HEK293 (cell line): Measurements from ENCODE around the gene GRN.

Source experiments
- CTCF ChIA-PET: fragments of 350-600 bp; formaldehyde crosslinking; extraction: SDS; loops from one replicate; lab custom pipeline; 2021; ENCODE audit warnings: antibody characterized with exemption; lab: Yijun Ruan, JAX
- POLR2A ChIA-PET: fragments of 300-600 bp; formaldehyde crosslinking; extraction: SDS; loops from one replicate; lab custom pipeline; 2020; ENCODE audit warnings: antibody characterized with exemption, inconsistent platforms; lab: Yijun Ruan, JAX
- H3K27ac ChIP-seq: fragments of 200-500 bp; sonication (Bioruptor generic); 2 replicates; pipeline ENCODE4 v1.5.1; 2014; ENCODE audit warnings: low read depth, low read length, control low read depth, inconsistent platforms; ENCODE audit errors: extremely low read depth
- H3K36me3 ChIP-seq, 2 experiments: fragments of 200-500 bp in 1 of 2; sonication (Bioruptor generic) in 1 of 2; 1 replicate in 1 of 2; 2 replicates in 1 of 2; pipeline ENCODE4 v1.5.1; 2014 to 2017; ENCODE audit warnings: inconsistent platforms in 2 of 2, low read length in 2 of 2; ENCODE audit not compliant: control insufficient read depth in 2 of 2, insufficient read depth in 1 of 2
- H3K4me1 ChIP-seq: fragments of 200-500 bp; sonication (Bioruptor generic); 2 replicates; pipeline ENCODE4 v1.5.1; 2014; ENCODE audit warnings: mild to moderate bottlenecking, low read length, inconsistent platforms; ENCODE audit not compliant: control insufficient read depth, insufficient read depth
- H3K4me3 ChIP-seq: 2 replicates; pipeline ENCODE4 v1.5.1; 2011; ENCODE audit warnings: low read depth, mild to moderate bottlenecking, control low read depth, low read length, moderate library complexity
- H3K9me3 ChIP-seq: fragments of 200-500 bp; sonication (Bioruptor generic); 2 replicates; pipeline ENCODE4 v1.5.1; 2014; ENCODE audit warnings: low read depth, low read length, inconsistent platforms; ENCODE audit not compliant: control insufficient read depth, insufficient read depth
- GLIS2 ChIP-seq: fragments of 450-650 bp; formaldehyde crosslinking; IDR thresholded peaks from 2 replicates; pipeline ENCODE4 v1.5.1; 2016; ENCODE audit warnings: missing biosample characterization, missing genetic modification characterization
- HOXC10 ChIP-seq: sonication (generic); formaldehyde crosslinking; IDR thresholded peaks from 2 replicates; pipeline ENCODE4 v1.8.1; 2023; ENCODE audit warnings: mild to moderate bottlenecking, missing genetic modification reagents
- IKZF3 ChIP-seq: fragments of 450-650 bp; IDR thresholded peaks from 2 replicates; pipeline ENCODE4 v1.5.0; 2018; ENCODE audit warnings: missing biosample characterization, mild to moderate bottlenecking, missing genetic modification characterization, moderate library complexity
- KLF7 ChIP-seq: fragments of 450-650 bp; formaldehyde crosslinking; IDR thresholded peaks from 2 replicates; pipeline ENCODE4 v1.5.1; 2016; ENCODE audit warnings: missing biosample characterization, missing genetic modification characterization, borderline replicate concordance
- KLF8 ChIP-seq: fragments of 450-650 bp; formaldehyde crosslinking; IDR thresholded peaks from 2 replicates; pipeline ENCODE4 v1.5.1; 2016; ENCODE audit warnings: missing biosample characterization, missing genetic modification characterization
- KLF9 ChIP-seq: fragments of 450-650 bp; formaldehyde crosslinking; IDR thresholded peaks from 2 replicates; pipeline ENCODE4 v1.5.1; 2016; ENCODE audit warnings: missing biosample characterization, missing genetic modification characterization, low read depth
- PBX3 ChIP-seq: sonication (generic); formaldehyde crosslinking; IDR thresholded peaks from 2 replicates; pipeline ENCODE4 v1.8.1; 2022; ENCODE audit warnings: mild to moderate bottlenecking, moderate library complexity, missing genetic modification reagents
- SP2 ChIP-seq: fragments of 450-650 bp; formaldehyde crosslinking; IDR thresholded peaks from 2 replicates; pipeline ENCODE4 v1.5.1; 2016; ENCODE audit warnings: missing biosample characterization, missing genetic modification characterization
- SP3 ChIP-seq: fragments of 450-650 bp; formaldehyde crosslinking; IDR thresholded peaks from 2 replicates; pipeline ENCODE4 v1.5.1; 2016; ENCODE audit warnings: missing biosample characterization, missing genetic modification characterization
- ZBTB20 ChIP-seq: fragments of 450-650 bp; formaldehyde crosslinking; IDR thresholded peaks from 2 replicates; pipeline ENCODE4 v1.5.1; 2016; ENCODE audit warnings: missing biosample characterization, missing genetic modification characterization
- ZBTB26 ChIP-seq: fragments of 450-650 bp; formaldehyde crosslinking; optimal IDR thresholded peaks from 2 replicates; pipeline ENCODE3; 2016; ENCODE audit warnings: missing biosample characterization, mild to moderate bottlenecking, missing genetic modification characterization
- ZBTB44 ChIP-seq: fragments of 450-650 bp; IDR thresholded peaks from 2 replicates; pipeline ENCODE4 v1.5.1; 2018; ENCODE audit warnings: missing biosample characterization, mild to moderate bottlenecking, missing genetic modification characterization
- ZBTB6 ChIP-seq: fragments of 450-650 bp; formaldehyde crosslinking; IDR thresholded peaks from 2 replicates; pipeline ENCODE4 v1.5.1; 2017; ENCODE audit warnings: missing biosample characterization, missing genetic modification characterization
- ZBTB8A ChIP-seq: fragments of 450-650 bp; formaldehyde crosslinking; IDR thresholded peaks from 2 replicates; pipeline ENCODE4 v1.5.1; 2016; ENCODE audit warnings: missing biosample characterization, missing genetic modification characterization
- ZFP3 ChIP-seq: fragments of 450-650 bp; formaldehyde crosslinking; IDR thresholded peaks from 2 replicates; pipeline ENCODE4 v1.5.1; 2016; ENCODE audit warnings: low read depth, missing biosample characterization, missing genetic modification characterization
- ZFP69B ChIP-seq: fragments of 450-650 bp; formaldehyde crosslinking; IDR thresholded peaks from 2 replicates; pipeline ENCODE4 v1.5.1; 2016; ENCODE audit warnings: missing biosample characterization, missing genetic modification characterization
- ZNF184 ChIP-seq: fragments of 450-650 bp; IDR thresholded peaks from 2 replicates; pipeline ENCODE4 v1.5.1; 2018; ENCODE audit warnings: missing biosample characterization, mild to moderate bottlenecking, missing genetic modification characterization
- ZNF335 ChIP-seq: fragments of 450-650 bp; formaldehyde crosslinking; conservative IDR thresholded peaks from 2 replicates; pipeline ENCODE4 v1.5.1; 2016; ENCODE audit warnings: missing biosample characterization, missing genetic modification characterization
- ZNF433 ChIP-seq: fragments of 450-650 bp; formaldehyde crosslinking; IDR thresholded peaks from 2 replicates; pipeline ENCODE4 v1.5.1; 2016; ENCODE audit warnings: missing biosample characterization, missing genetic modification characterization, low read depth
- ZNF544 ChIP-seq: fragments of 450-650 bp; formaldehyde crosslinking; IDR thresholded peaks from 2 replicates; pipeline ENCODE4 v1.5.0; 2017; ENCODE audit warnings: missing biosample characterization, missing genetic modification characterization
- ZNF561 ChIP-seq: fragments of 450-650 bp; IDR thresholded peaks from 2 replicates; pipeline ENCODE4 v1.5.1; 2018; ENCODE audit warnings: missing biosample characterization, missing genetic modification characterization, borderline replicate concordance
- ZNF596 ChIP-seq: fragments of 450-650 bp; IDR thresholded peaks from 2 replicates; pipeline ENCODE4 v1.5.0; 2018; ENCODE audit warnings: missing biosample characterization, mild to moderate bottlenecking, missing genetic modification characterization, moderate library complexity
- ZNF629 ChIP-seq: fragments of 450-650 bp; formaldehyde crosslinking; IDR thresholded peaks from 2 replicates; pipeline ENCODE4 v1.5.1; 2017; ENCODE audit warnings: missing biosample characterization, missing genetic modification characterization
- ZNF658 ChIP-seq: fragments of 450-650 bp; formaldehyde crosslinking; IDR thresholded peaks from 2 replicates; pipeline ENCODE4; 2016; ENCODE audit warnings: missing biosample characterization, missing genetic modification characterization
- ZNF692 ChIP-seq: fragments of 450-650 bp; formaldehyde crosslinking; IDR thresholded peaks from 2 replicates; pipeline ENCODE4 v1.5.1; 2016; ENCODE audit warnings: missing biosample characterization, missing genetic modification characterization
- ZNF76 ChIP-seq: fragments of 450-650 bp; formaldehyde crosslinking; IDR thresholded peaks from 2 replicates; pipeline ENCODE4; 2016; ENCODE audit warnings: low read depth, missing biosample characterization, missing genetic modification characterization, borderline replicate concordance
- ZNF830 ChIP-seq: fragments of 450-650 bp; IDR thresholded peaks from 2 replicates; pipeline ENCODE4 v1.5.0; 2018; ENCODE audit warnings: missing biosample characterization, missing genetic modification characterization, low read depth, mild to moderate bottlenecking, moderate library complexity
- ZSCAN30 ChIP-seq: fragments of 450-650 bp; IDR thresholded peaks from 2 replicates; pipeline ENCODE4 v1.5.1; 2018; ENCODE audit warnings: missing biosample characterization, mild to moderate bottlenecking, missing genetic modification characterization, moderate library complexity

Gene GRN

GRCh38 chr17:44324092-44324570, 21.0 kb upstream of the GRN start (continued):
- TF ChIP-seq ZFP3 (tag by site-specific recombination) (no peak), ZNF629 (tag by site-specific recombination) (0 out of 2 replicates have a peak, but pooled peaks have one; percentile 10)

GRCh38 chr17:44324571-44325275, 20.4 kb upstream of the GRN start, which contains the start of gene SLC25A39:
Gene SLC25A39 (minus strand): TSS chr17:44324823. CDS start chr17:44323562, 1,261 bp downstream.
- H3K4me1 ChIP-seq = 0 out of 2 replicates have a peak, but pooled peaks cover 3% of the 10 kb centered on the region
- TF ChIP-seq ZNF335 (tag by site-specific recombination) (peak; percentile 81), PBX3 (peak; percentile 78), KLF9 (tag by site-specific recombination) (peak; percentile 85), SP3 (tag by site-specific recombination) (peak; percentile 60), ZBTB8A (tag by site-specific recombination) (peak; percentile 14), ZBTB44 (tag by site-specific recombination) (peak; percentile 63; the same call in 1 of the 2 replicates), ZNF76 (no peak), ZBTB20 (0 out of 2 replicates have a peak, but pooled peaks have one; percentile 14), ZNF830 (tag by site-specific recombination) (no peak), ZNF596 (tag by site-specific recombination) (0 out of 2 replicates have a peak, but pooled peaks have one; percentile 39), ZNF184 (0 out of 2 replicates have a peak, but pooled peaks have one; percentile 26), ZNF561 (tag by site-specific recombination) (peak; percentile 84; the same call in 1 of the 2 replicates), ZNF658 (no peak), ZNF692 (tag by site-specific recombination) (peak; percentile 62; the same call in 1 of the 2 replicates), HOXC10 (CRISPR knock-in tag) (peak; percentile 57; the same call in 1 of the 2 replicates), ZSCAN30 (tag by site-specific recombination) (peak; percentile 70), ZBTB6 (tag by site-specific recombination) (peak; percentile 46; the same call in 1 of the 2 replicates), KLF7 (tag by site-specific recombination) (no peak; the same call in 1 of the 2 replicates), ZNF433 (tag by site-specific recombination) (no peak), KLF8 (tag by site-specific recombination) (peak; percentile 57), IKZF3 (tag by site-specific recombination) (0 out of 2 replicates have a peak, but pooled peaks have one; percentile 36), ZFP69B (tag by site-specific recombination) (0 out of 2 replicates have a peak, but pooled peaks have one; percentile 28), ZNF544 (tag by site-specific recombination) (no peak), SP2 (tag by site-specific recombination) (peak; percentile 51), ZBTB26 (tag by site-specific recombination) (peak; percentile 73), GLIS2 (tag by site-specific recombination) (no peak)

More at GRCh38 chr17:44324571-44325275, 20.4 kb upstream of the GRN start, which contains the start of gene SLC25A39:
- H3K36me3 ChIP-seq = peaks cover 3 to 30% of the 10 kb centered on the region in 2 experiments; a peak in 2 of 3 replicates
- POLR2A ChIA-PET = interaction anchor here (0.5 to 2.4 kb wide), 14 partner anchors 10 to 1850 kb away, joined by 3 to 11 read pairs (median 4); partner anchors contain the start of genes TMUB2 and UBTF
- CTCF ChIA-PET = interaction anchor here (0.5 to 1.8 kb wide), 9 partner anchors 14 to 1295 kb away, joined by 3 to 7 read pairs (median 3); partner anchors contain the start of gene GRN
- peak within 1 kb of the TSS; percentile 88 for H3K4me3 ChIP-seq
- H3K9me3 ChIP-seq = no peaks in the 10 kb centered on the region
- peak within 1 kb of the TSS; percentile 56; the same call in 1 of the 2 replicates for H3K27ac ChIP-seq
